Immature natural killer cell (primary cell): ENCODE measurements around the gene RBP4. TPM values are rescaled to one million over a fixed set of nuclear protein-coding genes. Genes with fewer than 3 reads are reported as not detected.

Experiments used
- DNase-seq, 3 donors: peaks; one replicate each; pipeline ENCODE4 v3.0.0; 2022; ENCODE audit warnings: mixed read lengths in 1 of 3
- H3K27ac Mint-ChIP-seq, 6 donors: one replicate each; pipeline ENCODE4 v1.8.0; 2020; ENCODE audit warnings: mixed read lengths in 6 of 6, mild to moderate bottlenecking in 5 of 6, inconsistent platforms in 4 of 6, moderate library complexity in 3 of 6
- H3K27me3 Mint-ChIP-seq, 3 donors: one replicate each; pipeline ENCODE4 v1.8.0; 2020 to 2021; ENCODE audit warnings: low read depth in 3 of 3, mild to moderate bottlenecking in 3 of 3, mixed read lengths in 3 of 3, moderate library complexity in 3 of 3, inconsistent platforms in 1 of 3
- H3K36me3 Mint-ChIP-seq, 3 donors: one replicate each; pipeline ENCODE4 v1.8.0; 2020; ENCODE audit warnings: mixed read lengths in 3 of 3, inconsistent platforms in 2 of 3, mild to moderate bottlenecking in 2 of 3
- H3K4me1 Mint-ChIP-seq, 2 donors: one replicate each; pipeline ENCODE4 v1.8.0; 2020; ENCODE audit warnings: inconsistent platforms in 2 of 2, mild to moderate bottlenecking in 2 of 2, mixed read lengths in 2 of 2, moderate library complexity in 1 of 2
- H3K4me3 Mint-ChIP-seq, 5 donors: one replicate each; pipeline ENCODE4 v1.8.0; 2020; ENCODE audit warnings: mild to moderate bottlenecking in 5 of 5, mixed read lengths in 5 of 5, inconsistent platforms in 3 of 5, moderate library complexity in 3 of 5
- H3K9me3 Mint-ChIP-seq, 6 donors: one replicate each; pipeline ENCODE4 v1.8.0; 2020; ENCODE audit warnings: mild to moderate bottlenecking in 6 of 6, mixed read lengths in 6 of 6, inconsistent platforms in 4 of 6, moderate library complexity in 3 of 6
- polyA plus RNA-seq, 3 donors: library from polyadenylated mRNA; unstranded; fragments of 300-500 nt; fragmentation: Illumina TruSeq; gene quantifications; one replicate each; pipeline ENCODE4 v1.2.3, GENCODE V29; 2021

RBP4 gene
- not detected for polyA plus RNA-seq

GRCh38 chr10:93601146-93601773 lies at the start of gene RBP4:
RBP4 (minus strand) TSS chr10:93601235; CDS start chr10:93601028, 207 bp downstream.
- DNase-seq, result no peak
- H3K4me1 Mint-ChIP-seq, result no peaks in the 10 kb centered on the region
- H3K27me3 Mint-ChIP-seq, result peaks cover 7 to 17% (median 10%) of the 10 kb centered on the region in 3 donors
- no peak within 1 kb of the TSS for H3K27ac Mint-ChIP-seq
- no peaks in the 10 kb centered on the region for H3K9me3 Mint-ChIP-seq
- H3K4me3 Mint-ChIP-seq, result no peak within 1 kb of the TSS
- H3K36me3 Mint-ChIP-seq, result no peaks in the 10 kb centered on the region

DNA sequence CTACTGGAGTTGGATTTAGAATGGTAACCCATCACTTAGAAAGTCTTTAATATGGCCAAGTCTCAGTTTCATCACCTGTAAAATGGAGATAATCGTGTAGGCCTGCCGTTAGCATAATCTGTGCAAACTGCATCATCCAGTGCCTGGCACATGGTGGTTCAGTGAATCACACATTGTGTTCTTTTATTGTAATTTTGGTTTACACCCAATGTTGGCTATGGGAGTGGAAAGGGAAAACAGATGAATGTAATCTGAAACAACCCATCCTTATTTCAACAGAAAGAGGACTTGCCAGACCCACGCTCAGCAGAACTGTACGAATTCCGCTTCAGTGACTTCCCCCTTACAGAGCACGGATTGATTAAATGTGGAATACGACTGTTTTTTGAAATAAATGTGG lies 38.8 kb upstream of the RBP4 start:
- Mint-ChIP-seq H3K27me3 (peaks cover 5 to 9% (median 5%) of the 10 kb centered on the region in 3 donors), H3K36me3 (no peaks in the 10 kb centered on the region), H3K27ac (no peak overlapping the region), H3K4me1 (no peaks in the 10 kb centered on the region), H3K4me3 (no peak overlapping the region), H3K9me3 (no peaks in the 10 kb centered on the region)
- DNase-seq, result no peak

- Mint-ChIP-seq H3K9me3 (no peaks in the 10 kb centered on the region), H3K27me3 (peaks cover 2 to 11% (median 4%) of the 10 kb centered on the region in 3 donors), H3K4me3 (no peak overlapping the region), H3K36me3 (no peaks in the 10 kb centered on the region), H3K27ac (no peak overlapping the region), H3K4me1 (no peaks in the 10 kb centered on the region)
- DNase-seq, result no peak
These were observed 29.9 kb upstream of the RBP4 start for GRCh38 chr10:93630625-93631557.

DNA sequence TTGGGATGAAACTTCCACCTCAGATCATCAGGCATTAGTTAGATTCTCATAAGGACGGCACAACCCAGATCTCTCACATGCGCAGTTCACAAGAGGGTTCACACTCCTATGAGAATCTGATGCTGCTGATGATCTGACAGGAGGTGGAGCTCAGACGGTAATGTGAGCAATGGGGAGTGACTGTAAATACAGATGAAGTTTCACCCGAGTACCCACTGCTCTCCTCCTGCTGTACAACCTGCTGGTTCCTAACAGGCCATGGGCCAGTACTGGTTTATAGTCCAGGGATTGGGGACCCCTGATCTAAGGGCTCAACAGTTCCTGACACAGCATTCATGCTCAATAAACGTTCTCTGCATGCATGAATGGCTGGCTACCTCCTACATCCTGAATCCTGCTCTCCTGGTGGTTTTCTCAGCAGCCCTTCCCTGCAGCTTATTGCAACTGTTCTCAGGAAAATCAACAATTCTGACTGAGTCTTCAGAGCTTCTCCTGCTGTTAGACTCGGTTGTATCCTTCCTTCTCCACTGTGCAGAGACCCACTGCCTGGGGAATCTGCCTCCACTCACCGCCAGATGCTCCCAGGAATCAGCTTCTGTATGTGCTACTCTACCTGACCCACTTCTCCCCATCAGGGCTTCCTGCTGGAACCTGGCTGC lies 28.7 kb upstream of the RBP4 start:
- Mint-ChIP-seq H3K4me3 (no peak overlapping the region), H3K27me3 (peaks cover 0 to 14% (median 2%) of the 10 kb centered on the region in 3 donors), H3K9me3 (no peaks in the 10 kb centered on the region), H3K4me1 (no peaks in the 10 kb centered on the region), H3K36me3 (no peaks in the 10 kb centered on the region), H3K27ac (no peak overlapping the region)
- DNase-seq, result no peak

DNA sequence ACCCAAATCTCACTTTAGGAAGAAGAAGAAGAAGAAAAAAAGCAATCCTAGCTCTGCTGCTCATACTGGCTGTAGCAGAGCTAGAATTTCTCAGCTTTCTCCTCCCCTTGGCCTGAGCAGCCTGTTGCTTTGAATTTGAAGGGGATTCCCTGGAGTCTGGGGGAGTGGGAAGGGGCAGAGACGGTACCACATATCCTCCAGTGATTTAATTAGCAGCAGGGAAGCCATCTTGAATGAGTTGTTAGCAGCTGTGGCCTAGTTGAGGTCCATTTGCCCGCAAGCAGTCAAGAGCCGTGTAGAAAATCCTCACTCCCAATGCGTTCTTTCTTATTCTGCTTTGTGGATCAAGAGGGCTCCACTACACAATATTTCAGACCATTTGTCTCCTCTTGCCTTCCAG lies 27.8 kb upstream of the RBP4 start:
- H3K36me3 Mint-ChIP-seq, result no peaks in the 10 kb centered on the region
- H3K9me3 Mint-ChIP-seq, result no peaks in the 10 kb centered on the region
- no peak overlapping the region for H3K27ac Mint-ChIP-seq
- DNase-seq, result no peak
- H3K27me3 Mint-ChIP-seq, result peaks cover 0 to 10% (median 2%) of the 10 kb centered on the region in 3 donors
- no peak overlapping the region for H3K4me3 Mint-ChIP-seq
- no peaks in the 10 kb centered on the region for H3K4me1 Mint-ChIP-seq

- no peak overlapping the region for H3K4me3 Mint-ChIP-seq
- peaks cover 3 to 13% (median 5%) of the 10 kb centered on the region in 3 donors for H3K27me3 Mint-ChIP-seq
- H3K9me3 Mint-ChIP-seq, result no peaks in the 10 kb centered on the region
- H3K4me1 Mint-ChIP-seq, result no peaks in the 10 kb centered on the region
- no peak for DNase-seq
- no peaks in the 10 kb centered on the region for H3K36me3 Mint-ChIP-seq
- H3K27ac Mint-ChIP-seq, result no peak overlapping the region
These were observed 21.9 kb upstream of the RBP4 start for GRCh38 chr10:93622942-93623341.

GRCh38 chr10:93620925-93621324 lies 19.9 kb upstream of the RBP4 start:
- peaks cover 3 to 7% (median 6%) of the 10 kb centered on the region in 3 donors for H3K27me3 Mint-ChIP-seq
- no peaks in the 10 kb centered on the region for H3K36me3 Mint-ChIP-seq
- H3K4me3 Mint-ChIP-seq, result no peak overlapping the region
- no peaks in the 10 kb centered on the region for H3K4me1 Mint-ChIP-seq
- no peaks in the 10 kb centered on the region for H3K9me3 Mint-ChIP-seq
- no peak for DNase-seq
- H3K27ac Mint-ChIP-seq, result no peak overlapping the region

GRCh38 chr10:93615576-93616235 lies 14.7 kb upstream of the RBP4 start:
- Mint-ChIP-seq H3K9me3 (no peaks in the 10 kb centered on the region), H3K27me3 (peaks cover 2 to 7% (median 2%) of the 10 kb centered on the region in 3 donors), H3K27ac (no peak overlapping the region), H3K4me3 (no peak overlapping the region), H3K4me1 (no peaks in the 10 kb centered on the region), H3K36me3 (no peaks in the 10 kb centered on the region)
- no peak for DNase-seq

GRCh38 chr10:93614101-93614825 lies 13.2 kb upstream of the RBP4 start:
- no peaks in the 10 kb centered on the region for H3K9me3 Mint-ChIP-seq
- H3K27me3 Mint-ChIP-seq, result peaks cover 2 to 6% (median 2%) of the 10 kb centered on the region in 3 donors
- H3K36me3 Mint-ChIP-seq, result no peaks in the 10 kb centered on the region
- no peak overlapping the region for H3K27ac Mint-ChIP-seq
- H3K4me3 Mint-ChIP-seq, result no peak overlapping the region
- DNase-seq, result no peak
- H3K4me1 Mint-ChIP-seq, result no peaks in the 10 kb centered on the region

DNA sequence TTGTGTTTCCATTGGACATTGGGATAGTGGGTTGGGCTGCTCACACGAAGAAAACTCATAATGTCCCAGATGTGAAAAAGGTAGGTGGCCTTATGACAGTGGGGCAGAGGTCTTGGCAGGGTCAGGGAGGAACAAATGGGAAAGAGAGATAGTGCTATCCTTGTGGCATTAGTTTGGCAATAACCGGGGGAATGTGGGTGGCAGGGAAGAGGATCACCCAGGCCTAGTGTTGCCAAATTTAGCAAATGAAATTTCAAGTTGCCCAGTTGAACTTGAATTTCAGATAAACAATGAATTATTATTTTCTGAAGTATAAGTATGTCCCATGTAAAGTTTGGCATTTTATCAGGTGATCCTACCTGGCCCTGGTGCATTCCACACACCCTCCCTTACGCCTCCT lies 12.1 kb upstream of the RBP4 start:
- no peaks in the 10 kb centered on the region for H3K4me1 Mint-ChIP-seq
- H3K27ac Mint-ChIP-seq, result no peak overlapping the region
- no peak overlapping the region for H3K4me3 Mint-ChIP-seq
- no peak for DNase-seq
- H3K9me3 Mint-ChIP-seq, result no peaks in the 10 kb centered on the region
- no peaks in the 10 kb centered on the region for H3K36me3 Mint-ChIP-seq
- peaks cover 2 to 8% (median 2%) of the 10 kb centered on the region in 3 donors for H3K27me3 Mint-ChIP-seq

- Mint-ChIP-seq H3K27me3 (peaks cover 2 to 8% (median 4%) of the 10 kb centered on the region in 3 donors), H3K36me3 (no peaks in the 10 kb centered on the region), H3K4me3 (no peak within 1 kb of the TSS), H3K9me3 (peaks cover 0 to 5% (median 0%) of the 10 kb centered on the region in 6 donors), H3K27ac (no peak within 1 kb of the TSS), H3K4me1 (no peaks in the 10 kb centered on the region)
- DNase-seq, result no peak
These were observed 11.3 kb upstream of the RBP4 start, which contains the start of gene PDE6C for GRCh38 chr10:93612311-93612710. PDE6C (plus strand) TSS chr10:93612537; CDS start chr10:93612726, 189 bp downstream.

GRCh38 chr10:93608421-93608820 lies 7.4 kb upstream of the RBP4 start:
- H3K27me3 Mint-ChIP-seq, result peaks cover 2 to 9% (median 4%) of the 10 kb centered on the region in 3 donors
- H3K27ac Mint-ChIP-seq, result no peak overlapping the region
- no peaks in the 10 kb centered on the region for H3K4me1 Mint-ChIP-seq
- no peak for DNase-seq
- no peak overlapping the region for H3K4me3 Mint-ChIP-seq
- H3K36me3 Mint-ChIP-seq, result no peaks in the 10 kb centered on the region
- H3K9me3 Mint-ChIP-seq, result peaks cover 0 to 11% (median 0%) of the 10 kb centered on the region in 6 donors

DNA sequence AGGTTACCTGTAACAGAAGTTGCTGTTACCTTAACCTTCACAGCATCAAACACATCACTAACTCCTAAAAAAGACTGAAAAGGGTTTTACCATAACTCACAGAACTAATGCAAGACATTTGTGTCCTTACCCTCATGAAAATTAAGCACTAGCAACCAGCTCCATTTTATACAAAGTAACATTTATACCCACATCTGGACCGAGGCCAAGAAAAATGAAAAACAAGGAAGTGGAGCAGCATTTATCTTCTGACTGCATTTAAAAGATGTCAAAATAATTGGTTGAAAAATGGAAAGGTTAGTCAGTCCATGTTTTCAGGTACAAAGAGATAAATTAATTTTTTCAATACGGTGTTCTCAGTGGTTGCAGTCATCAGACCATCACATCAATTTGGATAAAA lies 3.1 kb upstream of the RBP4 start:
- Mint-ChIP-seq H3K36me3 (no peaks in the 10 kb centered on the region), H3K27me3 (peaks cover 8 to 19% (median 10%) of the 10 kb centered on the region in 3 donors), H3K27ac (no peak overlapping the region), H3K9me3 (peaks cover 0 to 11% (median 0%) of the 10 kb centered on the region in 6 donors), H3K4me3 (no peak overlapping the region), H3K4me1 (no peaks in the 10 kb centered on the region)
- no peak for DNase-seq
